DMS79 treated with DMSO at 0.1 percent for 48 hours (cell line): ENCODE measurements around the gene CAPN13.

Source experiments
- DNase-seq: peaks from one replicate; lab custom pipeline; 2025; lab: John Stamatoyannopoulos, UW

The CAPN13 gene

GRCh38 chr2:30764021-30764800, 43.0 kb downstream of the CAPN13 start:
- no peak for DNase-seq

- DNase-seq, result no peak
Measured at GRCh38 chr2:30763151-30763660, 44.0 kb downstream of the CAPN13 start.

GRCh38 chr2:30761226-30761625, 46.0 kb downstream of the CAPN13 start:
- DNase-seq, result no peak

GRCh38 chr2:30759481-30759880, 47.8 kb downstream of the CAPN13 start:
- DNase-seq, result no peak

GRCh38 chr2:30758191-30758651, 49.0 kb downstream of the CAPN13 start:
- DNase-seq, result no peak

- DNase-seq, result no peak
Measured at GRCh38 chr2:30757749-30758148, 49.5 kb downstream of the CAPN13 start.

GRCh38 chr2:30756971-30757370, 50.3 kb downstream of the CAPN13 start:
- DNase-seq, result no peak

- DNase-seq, result no peak
Measured at GRCh38 chr2:30756051-30756719, 51.1 kb downstream of the CAPN13 start.

GRCh38 chr2:30753630-30754029, 53.6 kb downstream of the CAPN13 start:
- no peak for DNase-seq

GRCh38 chr2:30752811-30753210, 54.4 kb downstream of the CAPN13 start:
- no peak for DNase-seq

GRCh38 chr2:30747206-30747605, 60.0 kb downstream of the CAPN13 start:
- DNase-seq, result no peak

- no peak for DNase-seq
Measured at GRCh38 chr2:30744823-30745222, 62.4 kb downstream of the CAPN13 start.

GRCh38 chr2:30741576-30741975, 65.7 kb downstream of the CAPN13 start:
- DNase-seq, result no peak

GRCh38 chr2:30738141-30738911, 68.9 kb downstream of the CAPN13 start:
- DNase-seq, result no peak

- no peak for DNase-seq
Measured at GRCh38 chr2:30737326-30737610, 70.0 kb downstream of the CAPN13 start.

GRCh38 chr2:30736461-30737325, 70.6 kb downstream of the CAPN13 start:
- DNase-seq, result peak; percentile 69

GRCh38 chr2:30733876-30734520, 73.2 kb downstream of the CAPN13 start:
- no peak for DNase-seq

GRCh38 chr2:30732876-30733275, 74.4 kb downstream of the CAPN13 start:
- DNase-seq, result no peak

GRCh38 chr2:30732376-30732775, 74.9 kb downstream of the CAPN13 start:
- no peak for DNase-seq

- no peak for DNase-seq
Measured at GRCh38 chr2:30731706-30732105, 75.5 kb downstream of the CAPN13 start.
